Transverse colon (tissue), 4 donors: ENCODE data around the gene COLQ. TPM values are rescaled to one million over a fixed set of nuclear protein-coding genes. Genes with fewer than 3 reads are reported as not detected.

Source experiments
- DNase-seq: peaks from one replicate; pipeline ENCODE4 v3.0.0-alpha.2; 2019
- H3K27ac ChIP-seq, 4 donors: fragments of 200-600 bp; sonication (generic); 2 replicates each; pipeline ENCODE4 v1.5.1; 2016 to 2018; ENCODE audit warnings: inconsistent platforms in 4 of 4
- H3K27me3 ChIP-seq: fragments of 200-600 bp; sonication (generic); 2 replicates; pipeline ENCODE4 v1.5.1; 2017; ENCODE audit warnings: inconsistent platforms
- H3K36me3 ChIP-seq, 4 donors: fragments of 200-600 bp; sonication (generic); 2 replicates each; pipeline ENCODE4 v1.5.1; 2017 to 2019; ENCODE audit warnings: inconsistent platforms in 4 of 4
- H3K4me1 ChIP-seq, 4 donors: fragments of 200-600 bp; sonication (generic); 2 replicates each; pipeline ENCODE4 v1.5.1; 2017 to 2020; ENCODE audit warnings: inconsistent platforms in 4 of 4
- H3K4me3 ChIP-seq, 4 donors: fragments of 200-600 bp; sonication (generic); 1 replicate in 1 of 4; 2 replicates in 3 of 4; pipeline versions ENCODE4 v1.5.1 to v1.6.1; 2017 to 2019; ENCODE audit warnings: inconsistent platforms in 4 of 4
- H3K9me3 ChIP-seq, 2 donors: fragments of 200-600 bp; sonication (generic); 2 replicates each; pipeline ENCODE4 v1.5.1; 2017 to 2019; ENCODE audit warnings: inconsistent platforms in 2 of 2
- CTCF ChIP-seq, 5 experiments: fragments of 200-600 bp in 3 of 5; fragments of 450-650 bp in 2 of 5; sonication (generic) in 3 of 5; IDR thresholded peaks; 1 replicate in 2 of 5; 2 replicates in 3 of 5; pipeline ENCODE4 v1.5.1; 2016 to 2017; ENCODE audit warnings: antibody characterized with exemption in 5 of 5, inconsistent platforms in 3 of 5, mild to moderate bottlenecking in 2 of 5, moderate library complexity in 1 of 5
- EP300 ChIP-seq: sonication (generic); formaldehyde crosslinking; IDR thresholded peaks from one replicate; pipeline ENCODE4 v1.6.1; 2017; ENCODE audit warnings: antibody characterized with exemption, low read depth
- POLR2A ChIP-seq: fragments of 450-650 bp; IDR thresholded peaks from one replicate; pipeline ENCODE4 v1.6.1; 2016; ENCODE audit warnings: antibody characterized with exemption, mild to moderate bottlenecking, moderate library complexity
- POLR2AphosphoS5 ChIP-seq, 3 donors: sonication (generic); formaldehyde crosslinking; IDR thresholded peaks; one replicate each; pipeline ENCODE4 v1.6.1; 2016; ENCODE audit warnings: antibody characterized with exemption in 3 of 3
- WGBS, 2 donors: methylation state at CpG; one replicate each; pipeline ENCODE4 v1.1.5; 2018; ENCODE audit warnings: low coverage in 1 of 2; 5-methylcytosine and 5-hydroxymethylcytosine counted together
- in situ Hi-C, 4 donors: fragments of 200-750 bp; cut with MboI; loops; one replicate each; pipeline versions ENCODE4 v1.15.0 to v1.15.1; 2017; ENCODE audit warnings: low sequenced_read_pairs in 3 of 4, low pct_ligation_motif_present in 1 of 4, low pct_unique_long_range_greater_than_20kb in 1 of 4
- intact Hi-C: fragments of 100-400 bp; cut with DNase I; formaldehyde crosslinking; loops from one replicate; pipeline ENCODE4 v1.15.1; 2023; ENCODE audit warnings: low total_unique reads
- total RNA-seq, 4 donors: library from RNA; depleted of rRNA; stranded (reverse); fragments of >200 nt; gene quantifications; one replicate each; pipeline ENCODE4 v1.1.0, GENCODE V29; 2016

The COLQ gene
- total RNA-seq, 4 donors from 2014 or later: 0.68 to 1.7 TPM; not detected in 2

- H3K27me3 ChIP-seq: no peaks in the 10 kb centered on the region
- intact Hi-C loops (no loop called here), in situ Hi-C loops (no loop called here)
- no peak overlapping the region for H3K4me3 ChIP-seq
- no peaks in the 10 kb centered on the region for H3K36me3 ChIP-seq
- H3K9me3 ChIP-seq: no peaks in the 10 kb centered on the region
- H3K4me1 ChIP-seq: peaks cover 0 to 9% (median 0%) of the 10 kb centered on the region in 4 donors
- TF ChIP-seq CTCF (IDR thresholded peaks at IDR 0.05) (no peak), POLR2AphosphoS5 (IDR thresholded peaks at IDR 0.05) (no peak), POLR2A (no peak), EP300 (no peak)
- no peak for DNase-seq
- no peak overlapping the region for H3K27ac ChIP-seq
- WGBS, 2 donors: 90 to 92% methylated on average over 4 of the region's 4 CpGs
Observed at GRCh38 chr3:15514663-15515340, 6.7 kb downstream of the COLQ start.

GRCh38 chr3:15513810-15514662 is 7.5 kb downstream of the COLQ start:
- Histone ChIP-seq H3K9me3 (no peaks in the 10 kb centered on the region), H3K27ac (no peak overlapping the region), H3K4me1 (peaks cover 0 to 9% (median 0%) of the 10 kb centered on the region in 4 donors), H3K36me3 (no peaks in the 10 kb centered on the region), H3K27me3 (no peaks in the 10 kb centered on the region), H3K4me3 (no peak overlapping the region)
- in situ Hi-C loops (no loop called here), intact Hi-C loops (no loop called here)
- no peak for DNase-seq
- TF ChIP-seq CTCF (IDR thresholded peaks at IDR 0.05) (no peak), POLR2A (no peak), EP300 (no peak)
- WGBS, 2 donors: 82% methylated on average over 5 of the region's 5 CpGs; no CpG with 5 or more reads in 1 of the 2 donors

- Histone ChIP-seq H3K27ac (no peak overlapping the region), H3K36me3 (no peaks in the 10 kb centered on the region), H3K4me1 (peaks cover 0 to 9% (median 0%) of the 10 kb centered on the region in 4 donors), H3K4me3 (no peak overlapping the region), H3K9me3 (no peaks in the 10 kb centered on the region), H3K27me3 (no peaks in the 10 kb centered on the region)
- intact Hi-C loops: no loop called here
- 84 to 87% methylated on average over 3 to 7 of the region's 7 CpGs for WGBS, 2 donors
- in situ Hi-C loops: no loop called here
- DNase-seq: no peak
- no peak for TF ChIP-seq EP300
- no peak for TF ChIP-seq POLR2AphosphoS5 (IDR thresholded peaks at IDR 0.05)
- no peak for TF ChIP-seq CTCF (IDR thresholded peaks at IDR 0.05)
- no peak for TF ChIP-seq POLR2A
Observed at GRCh38 chr3:15513116-15513515, 8.4 kb downstream of the COLQ start.

- Histone ChIP-seq H3K36me3 (no peaks in the 10 kb centered on the region), H3K9me3 (no peaks in the 10 kb centered on the region), H3K27ac (no peak overlapping the region), H3K4me3 (no peak overlapping the region), H3K4me1 (peaks cover 0 to 9% (median 0%) of the 10 kb centered on the region in 4 donors), H3K27me3 (no peaks in the 10 kb centered on the region)
- 36 to 40% methylated on average over 5 to 10 of the region's 10 CpGs for WGBS, 2 donors
- in situ Hi-C loops (no loop called here), intact Hi-C loops (no loop called here)
- DNase-seq: no peak
- TF ChIP-seq POLR2AphosphoS5 (IDR thresholded peaks at IDR 0.05) (peak in 1 of 3 donors; percentile 28), POLR2A (no peak), CTCF (IDR thresholded peaks at IDR 0.05) (no peak)
Observed at GRCh38 chr3:15512166-15512565, 9.3 kb downstream of the COLQ start.
